ENCODE data around the gene SLC25A25.
A peak's percentile ranks its signal among the peaks of the same experiment; 100 is the strongest.
"Not testable (repeated sequence)": the region's sequence is repeated elsewhere in the genome, so short reads cannot be mapped to it uniquely, and the experiment has no call there.

The SLC25A25 gene

GRCh38 chr9:128121924-128122808 is 54.1 kb downstream of the SLC25A25 start:
- no peak for FAIRE-seq
- DNase-seq (ENCODE audit: insufficient read length, low spot score) = no peak

GRCh38 chr9:128122809-128123175 is 54.8 kb downstream of the SLC25A25 start:
- DNase-seq (ENCODE audit: insufficient read length, low spot score) (no peak), FAIRE-seq (no peak)

GRCh38 chr9:128123451-128124080 is 55.5 kb downstream of the SLC25A25 start:
- no peak for DNase-seq (ENCODE audit: insufficient read length, low spot score)
- FAIRE-seq = no peak

- no peak for FAIRE-seq
These were observed 56.4 kb downstream of the SLC25A25 start for GRCh38 chr9:128124451-128124850.

GRCh38 chr9:128124873-128125579 is 57.0 kb downstream of the SLC25A25 start:
- no peak for FAIRE-seq
- no peak for DNase-seq (ENCODE audit: insufficient read length, low spot score)

More at GRCh38 chr9:128124451-128124850, 56.4 kb downstream of the SLC25A25 start:
- DNase-seq (ENCODE audit: insufficient read length, low spot score) = no peak

- no peak for FAIRE-seq
- no peak for DNase-seq (ENCODE audit: insufficient read length, low spot score)
These were observed 57.7 kb downstream of the SLC25A25 start for GRCh38 chr9:128125580-128126354.

- FAIRE-seq = no peak
These were observed 59.5 kb downstream of the SLC25A25 start, which contains the start of gene PTGES2 for GRCh38 chr9:128127568-128127989. PTGES2 (minus strand) TSS chr9:128127729; CDS start chr9:128127717, 12 bp downstream.

GRCh38 chr9:128127990-128128835 is 60.2 kb downstream of the SLC25A25 start:
- no peak for FAIRE-seq

More at GRCh38 chr9:128127568-128127989, 59.5 kb downstream of the SLC25A25 start, which contains the start of gene PTGES2:
- peak; percentile 65 for DNase-seq (ENCODE audit: insufficient read length, low spot score)

GRCh38 chr9:128128836-128129590 is 61.0 kb downstream of the SLC25A25 start:
- FAIRE-seq = no peak
- DNase-seq (ENCODE audit: insufficient read length, low spot score) = no peak

More at GRCh38 chr9:128127990-128128835, 60.2 kb downstream of the SLC25A25 start:
- DNase-seq (ENCODE audit: insufficient read length, low spot score) = peak; percentile 64

GRCh38 chr9:128129976-128130590 is 62.1 kb downstream of the SLC25A25 start:
- not testable (repeated sequence) for FAIRE-seq

GRCh38 chr9:128130651-128131050 is 62.6 kb downstream of the SLC25A25 start:
- not testable (repeated sequence) for DNase-seq (ENCODE audit: insufficient read length, low spot score); FAIRE-seq

More at GRCh38 chr9:128129976-128130590, 62.1 kb downstream of the SLC25A25 start:
- not testable (repeated sequence) for DNase-seq (ENCODE audit: insufficient read length, low spot score)

- not testable (repeated sequence) for FAIRE-seq; DNase-seq (ENCODE audit: insufficient read length, low spot score)
These were observed 63.3 kb downstream of the SLC25A25 start for GRCh38 chr9:128131346-128131745.

- DNase-seq (ENCODE audit: insufficient read length, low spot score); FAIRE-seq: not testable (repeated sequence)
These were observed 64.1 kb downstream of the SLC25A25 start for GRCh38 chr9:128132139-128132538.

- not testable (repeated sequence) for FAIRE-seq; DNase-seq (ENCODE audit: insufficient read length, low spot score)
These were observed 67.5 kb downstream of the SLC25A25 start for GRCh38 chr9:128135561-128135960.

- FAIRE-seq (peak; percentile 84), DNase-seq (ENCODE audit: insufficient read length, low spot score) (peak; percentile 62)
These were observed 69.1 kb downstream of the SLC25A25 start for GRCh38 chr9:128136816-128137793.

GRCh38 chr9:128138001-128138400 is 70.0 kb downstream of the SLC25A25 start:
- no peak for FAIRE-seq
- DNase-seq (ENCODE audit: insufficient read length, low spot score) = no peak

- FAIRE-seq = no peak
- no peak for DNase-seq (ENCODE audit: insufficient read length, low spot score)
These were observed 71.6 kb downstream of the SLC25A25 start for GRCh38 chr9:128139621-128140020.
